HG03460 (cell line): ENCODE results near the gene ZBTB11.
"Not testable (repeated sequence)": the region's sequence is repeated elsewhere in the genome, so short reads cannot be mapped to it uniquely, and the experiment has no call there.

ENCODE experiments used
- ATAC-seq: cut with Tn5 transposase; IDR thresholded peaks from one replicate; pipeline ENCODE4 v1.9.1; 2021; ENCODE audit not compliant: unreplicated experiment

Gene ZBTB11

DNA sequence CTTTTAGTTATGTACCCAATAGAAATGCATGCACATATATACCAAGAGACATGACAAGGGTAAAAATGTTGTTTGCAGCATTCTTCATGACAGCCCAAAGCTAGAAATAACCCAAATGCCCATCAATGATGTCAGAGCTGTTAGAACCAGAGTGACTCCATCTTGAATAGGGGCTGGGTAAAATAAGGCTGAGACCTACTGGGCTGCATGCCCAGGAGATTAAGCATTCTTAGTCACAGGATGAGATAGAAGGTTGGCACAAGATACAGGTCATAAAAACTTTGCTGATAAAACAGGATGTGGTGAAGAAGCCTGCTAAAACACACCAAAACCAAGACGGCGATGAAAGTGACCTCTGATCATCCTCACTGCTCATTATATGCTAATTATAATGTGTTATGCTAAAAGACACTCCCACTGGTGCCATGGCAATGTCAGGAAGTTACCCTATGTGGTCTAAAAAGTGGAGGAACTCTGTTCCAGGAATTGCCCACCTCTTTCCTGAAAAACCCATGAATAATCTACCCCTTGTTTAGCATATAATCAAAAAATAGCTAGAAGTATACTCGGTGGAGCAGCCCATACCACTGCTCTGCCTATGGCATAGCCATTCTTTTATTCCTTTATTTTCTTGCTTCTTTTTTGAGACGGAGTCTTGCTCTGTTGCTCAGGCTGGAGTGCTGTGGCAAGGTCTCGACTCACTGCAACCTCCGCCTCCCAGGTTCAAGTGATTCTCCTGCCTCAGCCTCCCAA lies 32.9 kb downstream of the ZBTB11 start:
- no peak for ATAC-seq

DNA sequence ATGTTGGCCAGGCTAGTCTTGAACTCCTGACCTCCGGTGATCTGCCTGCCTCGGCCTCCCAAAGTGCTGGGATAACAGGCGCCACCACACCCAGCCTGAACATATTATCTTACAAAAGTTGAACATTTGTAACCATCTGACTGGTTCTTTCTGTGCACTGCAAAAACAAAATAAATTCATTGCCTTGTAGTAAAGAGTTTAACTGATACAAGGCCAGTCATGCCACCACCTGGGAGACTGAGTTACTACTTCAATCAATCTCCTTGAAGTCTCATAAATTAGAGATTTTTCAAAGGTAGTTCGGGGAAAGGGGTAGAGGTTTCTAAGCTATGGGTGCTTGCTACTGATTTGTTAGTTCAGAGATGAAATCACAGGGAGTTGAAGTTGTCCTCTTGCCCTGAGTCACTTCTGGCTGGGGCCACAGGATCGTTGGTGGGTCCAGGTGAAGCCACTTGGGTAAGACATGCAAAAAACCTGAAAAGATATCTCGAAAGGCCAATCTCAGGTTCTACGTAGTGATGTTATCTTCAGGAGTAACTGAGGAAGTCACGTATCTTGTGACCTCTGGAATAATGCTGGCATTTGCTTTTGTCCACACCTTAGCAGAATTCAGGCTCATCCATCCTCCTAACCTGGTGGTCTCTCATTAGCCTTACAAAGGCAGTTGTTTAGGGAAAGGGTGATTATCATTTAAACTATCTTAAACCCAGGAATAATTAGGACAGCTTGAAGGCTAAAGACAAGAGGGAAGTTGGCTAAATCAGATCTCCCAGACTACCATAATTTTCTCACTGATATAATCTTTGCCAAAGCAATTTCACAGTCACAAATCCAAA lies 33.7 kb downstream of the ZBTB11 start:
- no peak for ATAC-seq

DNA sequence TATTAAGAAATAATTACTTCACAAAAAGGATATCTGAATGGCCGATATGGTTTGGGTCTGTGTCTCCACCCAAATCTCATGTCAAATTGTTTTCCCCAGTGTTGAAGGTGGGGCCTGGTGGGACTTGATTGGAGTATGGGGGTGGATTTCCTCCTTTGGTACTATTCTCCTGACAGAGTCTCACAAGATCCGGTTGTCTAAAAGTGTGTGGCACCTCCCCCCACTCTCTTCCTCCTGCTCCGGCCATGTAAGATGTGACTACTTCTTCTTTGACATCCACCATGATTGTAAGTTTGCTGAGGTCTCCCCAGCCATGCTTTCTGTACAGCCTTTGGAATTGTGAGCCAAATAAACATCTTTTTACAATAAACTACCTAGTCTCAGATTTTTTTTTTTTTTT lies 34.5 kb downstream of the ZBTB11 start:
- no peak for ATAC-seq

DNA sequence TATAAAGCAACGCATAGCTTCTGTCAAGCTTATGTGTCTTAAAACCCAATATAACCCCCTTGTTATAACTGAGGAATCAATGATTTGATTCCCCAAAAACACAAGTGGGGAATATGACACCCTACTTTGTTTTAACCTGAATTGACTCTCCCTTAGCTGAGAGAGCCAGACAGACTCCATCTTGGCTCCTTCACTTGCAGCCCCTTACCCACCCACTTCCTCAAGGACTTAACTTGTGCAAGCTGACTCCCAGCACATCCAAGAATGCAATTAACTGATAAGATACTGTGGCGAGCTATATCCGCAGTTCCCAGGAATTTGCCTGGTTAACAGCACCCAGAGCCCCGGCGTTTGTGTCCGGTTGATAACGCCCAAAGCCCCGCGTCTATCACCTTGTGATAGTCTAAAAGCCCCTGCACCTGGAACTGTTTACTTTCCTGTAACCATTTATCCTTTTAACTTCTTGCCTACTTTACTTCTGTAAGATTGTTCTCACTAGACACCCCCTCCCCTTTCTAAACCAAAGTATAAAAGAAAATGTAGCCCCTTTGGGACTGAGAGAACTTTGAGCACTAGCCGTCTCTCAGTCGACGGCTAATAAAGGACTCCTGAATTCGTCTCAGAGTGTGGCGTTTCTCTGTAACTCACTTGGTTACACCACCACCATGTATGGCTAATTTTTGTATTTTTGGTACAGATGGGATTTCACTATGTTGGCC lies 35.4 kb downstream of the ZBTB11 start:
- not testable (repeated sequence) for ATAC-seq

DNA sequence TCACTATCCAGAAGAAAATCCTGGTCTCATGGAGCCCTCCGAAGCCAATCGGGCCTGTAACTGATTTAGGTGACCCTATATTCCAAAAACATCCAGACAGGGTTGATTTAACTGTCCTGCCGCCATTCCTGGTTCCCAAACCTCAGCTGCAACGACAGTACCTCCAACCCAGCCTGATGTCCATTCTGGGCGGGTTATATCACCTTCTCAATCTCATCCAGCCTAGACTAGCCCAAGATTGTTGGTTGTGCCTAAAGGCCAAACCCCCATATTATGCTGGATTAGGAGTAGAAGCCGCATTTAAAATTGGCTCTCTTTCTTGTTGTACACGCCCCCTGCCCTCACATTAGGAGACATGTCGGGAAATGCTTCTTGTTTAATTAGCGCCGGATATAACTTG lies 36.7 kb downstream of the ZBTB11 start:
- no peak for ATAC-seq

DNA sequence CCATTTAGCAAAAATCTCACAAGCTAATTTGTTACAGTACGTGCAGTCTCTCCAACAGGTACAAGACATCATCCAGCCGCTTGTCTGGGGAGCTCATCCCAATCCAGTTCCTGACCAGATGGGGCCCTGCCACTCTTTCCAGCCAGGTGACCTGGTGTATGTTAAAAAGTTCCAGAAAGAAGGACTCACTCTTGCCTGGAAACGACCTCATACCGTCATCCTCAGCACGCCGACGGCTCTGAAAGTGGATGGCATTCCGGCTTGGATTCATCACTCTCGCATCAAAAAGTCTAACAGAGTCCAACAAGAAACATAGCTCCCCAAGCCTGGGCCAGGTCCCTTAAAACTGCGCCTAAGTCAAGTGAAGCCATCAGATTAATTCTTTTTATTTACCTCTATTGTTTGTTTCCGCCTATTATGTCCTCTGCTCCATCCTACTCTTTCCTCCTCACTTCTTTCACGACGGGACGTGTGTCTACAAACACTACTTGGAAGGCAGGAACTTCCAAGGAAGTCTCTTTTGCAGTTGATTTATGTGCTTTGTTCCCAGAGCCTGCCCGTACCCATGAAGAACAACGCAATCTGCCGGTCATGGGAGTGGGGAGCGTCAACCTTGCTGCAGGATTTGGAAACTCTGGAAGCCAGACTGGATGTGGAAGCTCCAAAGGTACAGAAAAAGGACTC lies 37.5 kb downstream of the ZBTB11 start:
- ATAC-seq: no peak

DNA sequence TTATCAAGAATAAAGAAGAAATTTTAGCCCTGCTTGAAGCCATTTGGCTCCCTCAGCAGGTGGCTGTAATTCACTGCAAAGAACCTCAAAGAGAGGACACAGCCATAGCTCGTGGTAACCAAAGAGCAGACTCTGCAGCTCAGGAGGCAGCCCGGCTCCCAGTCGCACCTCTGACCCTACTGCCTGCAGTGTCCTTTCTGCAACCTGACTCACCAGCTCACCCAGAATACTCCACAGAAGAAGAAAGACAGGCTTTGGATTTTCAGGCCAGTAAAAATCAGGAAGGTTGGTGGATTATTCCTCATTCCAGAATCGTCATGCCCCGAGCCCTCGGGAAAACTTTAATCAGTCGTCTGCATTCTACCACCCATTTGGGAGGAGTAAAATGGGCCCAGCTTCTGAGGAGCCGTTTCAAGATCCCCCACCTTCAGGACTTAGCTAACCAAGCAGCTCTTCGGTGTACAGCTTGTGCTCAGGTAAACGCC lies 38.6 kb downstream of the ZBTB11 start:
- no peak for ATAC-seq

DNA sequence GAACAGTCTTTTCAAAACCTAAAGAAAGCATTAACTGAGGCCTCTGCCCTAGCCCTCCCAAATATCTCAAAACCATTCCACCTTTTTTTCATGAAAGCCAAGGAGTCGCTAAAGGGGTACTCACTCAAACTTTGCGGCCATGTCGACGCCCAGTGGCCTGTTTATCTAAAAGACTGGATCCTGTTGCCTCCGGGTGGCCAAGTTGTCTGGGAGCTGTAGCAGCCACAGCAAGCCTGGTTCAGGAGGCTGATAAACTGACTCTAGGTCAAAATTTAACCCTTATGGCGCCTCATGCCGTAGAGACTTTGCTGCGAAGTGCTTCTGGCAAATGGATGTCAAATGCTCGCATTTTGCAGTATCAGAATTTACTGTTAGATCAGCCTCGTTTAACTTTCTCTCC lies 39.5 kb downstream of the ZBTB11 start:
- no peak for ATAC-seq

DNA sequence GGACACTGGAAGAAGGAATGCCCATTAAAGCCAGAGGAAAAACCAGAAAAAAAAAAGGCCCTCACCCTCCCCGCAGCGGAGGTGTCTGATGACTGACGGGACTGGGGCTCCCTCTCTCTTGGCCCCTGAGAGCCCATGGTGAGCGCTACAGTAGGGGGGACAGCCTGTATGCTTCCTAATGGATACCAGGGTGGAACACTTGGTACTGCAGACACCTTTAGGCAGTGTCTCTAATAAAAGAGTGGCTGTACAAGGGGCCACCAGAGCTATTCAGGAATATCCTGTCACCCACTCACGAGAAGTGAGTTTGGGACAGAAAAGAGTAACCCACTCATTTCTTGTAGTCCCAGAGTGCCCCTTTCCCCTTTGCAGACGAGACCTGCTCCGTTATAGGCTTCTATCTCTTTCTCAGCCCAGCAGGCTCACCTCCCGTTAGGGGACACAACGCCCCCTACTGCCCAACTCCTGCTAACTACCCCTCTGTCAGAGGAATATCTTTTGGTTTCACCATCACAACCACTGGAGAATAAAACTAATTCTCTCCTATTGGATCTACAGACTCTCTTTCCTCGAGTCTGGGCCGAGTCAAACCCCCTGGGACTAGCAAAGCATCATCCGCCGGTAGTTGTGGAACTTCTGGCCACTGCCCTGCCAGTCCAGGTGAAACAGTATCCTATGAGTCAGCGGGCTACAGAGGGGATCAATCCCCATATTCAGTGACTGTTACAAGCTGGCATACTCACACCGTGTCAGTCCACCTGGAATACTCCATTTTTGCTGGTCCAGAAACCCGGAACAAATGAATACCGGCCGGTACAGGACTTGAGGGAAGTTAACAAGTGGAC lies 40.8 kb downstream of the ZBTB11 start:
- peak; percentile 93 for ATAC-seq

DNA sequence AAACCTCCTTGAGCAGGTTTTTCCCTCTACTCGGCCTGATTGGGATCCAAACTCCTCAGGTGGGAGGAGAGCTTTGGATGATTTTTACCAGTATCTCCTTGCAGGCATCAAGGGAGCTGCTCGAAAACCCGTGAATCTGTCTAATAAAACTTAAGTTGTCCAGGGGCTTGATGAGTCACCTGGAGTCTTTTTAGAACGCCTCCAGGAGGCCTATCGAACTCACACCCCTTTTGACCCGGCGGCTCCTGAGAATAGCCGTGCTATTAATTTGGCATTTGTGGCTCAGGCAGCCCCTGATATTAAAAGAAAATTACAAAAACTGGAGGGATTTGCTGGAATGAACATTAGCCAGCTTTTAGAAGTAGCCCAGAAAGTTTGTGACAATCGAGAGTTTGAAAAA lies 41.6 kb downstream of the ZBTB11 start:
- ATAC-seq: no peak

DNA sequence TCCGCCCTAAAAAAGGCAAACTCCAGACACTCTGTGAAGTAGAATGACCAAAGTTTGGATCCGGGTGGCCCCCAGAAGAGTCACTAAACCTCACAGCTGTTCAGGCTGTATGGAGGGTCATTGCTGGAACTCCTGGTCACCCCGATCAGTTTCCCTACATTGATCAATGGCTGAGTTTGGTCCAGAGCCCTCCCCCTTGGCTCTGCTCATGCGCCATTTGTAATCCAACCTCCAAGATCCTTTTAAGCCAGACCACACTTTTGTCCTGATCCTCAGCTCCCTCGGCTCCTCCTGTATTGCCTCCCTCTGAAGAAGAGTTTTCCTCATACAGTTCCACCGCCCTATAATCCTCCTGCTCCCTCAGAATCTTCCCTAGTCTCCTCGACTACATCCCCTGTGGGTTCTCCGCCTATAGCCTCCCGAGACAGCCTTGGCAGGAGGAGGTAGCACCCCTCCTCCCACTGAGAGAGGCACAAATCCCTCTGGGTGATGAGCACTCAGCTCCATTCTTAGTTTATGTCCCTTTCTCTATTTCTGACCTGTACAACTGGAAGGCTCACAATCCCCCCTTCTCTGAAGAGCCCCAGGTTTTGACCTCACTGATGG lies 42.2 kb downstream of the ZBTB11 start:
- no peak for ATAC-seq

DNA sequence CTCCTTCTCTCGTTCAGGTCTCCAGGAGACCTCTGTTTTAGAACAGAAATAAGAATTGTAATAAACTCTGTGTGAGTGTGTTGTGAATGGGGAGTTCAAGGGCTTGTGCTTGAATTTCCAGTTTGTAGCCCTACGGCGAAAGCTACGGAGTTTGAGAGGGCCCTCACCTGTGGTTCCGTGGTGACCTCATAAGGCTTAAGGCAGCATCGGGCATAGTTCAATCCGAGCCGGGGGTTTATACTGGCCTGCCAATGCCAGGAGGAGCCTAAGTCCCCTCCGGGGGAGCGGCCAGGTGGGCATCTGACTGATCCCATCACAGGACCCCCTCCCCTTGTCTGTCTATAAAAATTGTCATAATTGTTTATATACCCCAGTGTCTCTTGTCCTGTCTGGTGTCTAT lies 43.7 kb downstream of the ZBTB11 start:
- ATAC-seq: no peak

DNA sequence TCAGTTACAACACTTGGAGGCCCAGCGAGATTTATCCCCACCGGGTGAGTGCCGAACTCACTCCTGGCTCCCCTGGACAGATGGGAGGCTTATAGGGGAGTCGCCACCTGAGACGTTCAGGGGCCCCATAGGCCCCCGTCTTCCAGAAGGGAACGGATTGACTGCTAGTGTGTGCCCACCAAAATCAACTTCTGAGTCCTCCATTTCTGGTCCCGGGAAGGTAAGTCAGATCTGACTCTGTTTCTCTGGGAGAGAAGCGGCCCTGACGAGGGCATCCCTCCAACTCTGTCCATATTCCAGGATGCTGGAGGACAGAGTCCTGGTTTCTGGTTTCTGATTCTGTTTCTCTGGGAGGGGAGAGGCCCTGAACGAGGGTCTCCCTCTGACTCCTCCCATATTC lies 44.3 kb downstream of the ZBTB11 start:
- ATAC-seq: no peak

DNA sequence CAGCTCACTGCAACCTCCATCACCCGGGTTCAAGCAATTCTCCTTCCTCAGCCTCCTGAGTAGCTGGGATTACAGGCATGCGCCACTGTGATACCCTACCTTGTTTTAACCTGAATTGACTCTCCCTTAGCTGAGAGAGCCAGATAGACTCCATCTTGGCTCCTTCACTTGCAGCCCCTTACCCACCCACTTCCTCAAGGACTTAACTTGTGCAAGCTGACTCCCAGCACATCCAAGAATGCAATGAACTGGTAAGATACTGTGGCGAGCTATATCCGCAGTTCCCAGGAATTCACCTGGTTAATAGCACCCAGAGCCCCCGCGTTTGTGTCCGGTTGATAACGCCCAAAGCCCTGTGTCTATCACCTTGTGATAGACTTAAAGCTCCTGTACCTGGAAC lies 45.0 kb downstream of the ZBTB11 start:
- ATAC-seq: not testable (repeated sequence)

DNA sequence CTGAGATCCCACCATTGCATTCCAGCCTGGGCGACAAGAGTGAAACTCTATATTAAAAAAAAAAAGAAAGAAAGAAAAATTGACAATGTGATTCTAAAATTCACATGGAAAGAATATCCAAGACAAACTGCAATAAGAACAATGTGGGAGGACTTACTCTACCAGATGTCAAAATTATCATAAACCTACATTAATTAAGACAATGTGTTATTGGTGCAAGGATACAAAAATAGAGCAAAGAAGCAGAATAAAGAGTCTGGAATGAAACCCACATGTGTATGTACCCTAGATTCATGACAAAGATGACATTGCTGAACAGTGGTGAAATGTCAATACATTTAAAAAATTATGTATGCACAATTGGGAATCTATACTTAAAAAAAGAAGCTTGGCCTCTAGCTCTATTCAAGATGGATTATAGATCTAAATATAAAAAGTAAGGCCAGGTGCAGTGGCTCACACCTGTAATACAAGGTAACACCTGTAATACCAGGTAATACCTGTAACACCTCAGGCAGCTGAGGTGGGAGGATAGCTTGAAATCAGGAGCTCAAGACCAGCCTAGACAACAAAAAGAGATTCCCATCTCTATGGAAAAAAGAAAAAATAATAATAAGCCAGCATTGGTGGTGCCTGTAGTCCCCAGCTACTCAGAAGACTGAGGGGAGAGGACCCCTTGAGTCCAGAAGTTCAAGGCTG lies 45.7 kb downstream of the ZBTB11 start:
- no peak for ATAC-seq

DNA sequence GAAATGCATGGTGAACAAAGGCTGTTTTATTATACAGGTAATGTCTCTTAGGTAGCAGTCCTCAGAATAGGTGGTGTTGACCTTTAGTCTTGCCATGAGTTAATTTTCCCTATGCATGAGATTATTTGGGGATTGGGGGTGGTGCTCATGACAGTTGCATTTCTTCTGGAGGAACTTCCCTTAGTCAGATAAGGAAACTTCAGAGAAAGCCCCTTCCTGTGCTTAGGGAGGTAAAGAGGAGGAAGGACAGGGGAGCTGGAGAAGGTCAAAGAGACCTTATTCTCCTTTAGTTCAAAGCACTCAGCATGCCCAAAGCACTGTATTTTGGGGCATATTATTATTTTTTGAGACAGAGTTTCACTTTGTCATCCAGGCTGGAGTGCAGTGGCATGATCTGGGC lies 47.7 kb downstream of the ZBTB11 start:
- no peak for ATAC-seq

DNA sequence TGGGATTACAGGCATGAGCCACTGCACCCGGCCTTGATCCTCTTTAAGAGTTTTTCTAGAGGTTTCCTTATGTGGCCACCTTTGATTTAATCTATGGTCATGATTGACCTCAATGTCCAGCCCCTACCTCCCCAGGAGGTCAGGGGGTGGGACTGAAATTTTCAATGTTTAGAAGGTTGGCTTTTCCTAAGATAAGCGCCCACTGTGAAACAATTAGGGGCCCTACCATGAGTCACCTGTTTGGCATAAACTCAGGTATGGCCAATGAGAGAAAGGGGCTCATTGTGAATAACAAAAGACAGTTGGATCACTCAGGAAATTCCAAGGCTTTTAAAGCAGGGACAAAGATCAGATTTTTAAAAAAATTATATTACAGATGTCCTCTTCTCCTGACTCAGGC lies 51.1 kb downstream of the ZBTB11 start:
- no peak for ATAC-seq

DNA sequence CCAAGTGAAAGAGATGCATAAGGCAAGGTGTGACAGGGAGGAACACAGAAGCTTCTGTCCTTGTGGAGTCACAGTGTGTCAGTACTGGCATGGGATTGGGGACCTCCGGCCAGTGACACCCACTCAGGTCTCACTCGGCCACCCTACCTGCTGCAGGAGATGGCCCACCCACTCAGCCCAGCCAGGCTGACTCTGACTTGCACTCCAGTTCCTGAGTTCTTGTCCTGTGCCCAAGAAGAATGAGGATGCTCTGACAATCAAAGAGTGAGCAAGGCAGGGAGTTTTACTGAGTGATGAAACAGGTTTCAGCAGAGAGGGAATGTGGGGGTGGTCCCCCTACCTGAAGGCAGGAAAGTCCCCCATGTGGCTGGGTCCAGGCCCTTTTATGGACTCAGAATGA lies 52.1 kb downstream of the ZBTB11 start:
- ATAC-seq: no peak

DNA sequence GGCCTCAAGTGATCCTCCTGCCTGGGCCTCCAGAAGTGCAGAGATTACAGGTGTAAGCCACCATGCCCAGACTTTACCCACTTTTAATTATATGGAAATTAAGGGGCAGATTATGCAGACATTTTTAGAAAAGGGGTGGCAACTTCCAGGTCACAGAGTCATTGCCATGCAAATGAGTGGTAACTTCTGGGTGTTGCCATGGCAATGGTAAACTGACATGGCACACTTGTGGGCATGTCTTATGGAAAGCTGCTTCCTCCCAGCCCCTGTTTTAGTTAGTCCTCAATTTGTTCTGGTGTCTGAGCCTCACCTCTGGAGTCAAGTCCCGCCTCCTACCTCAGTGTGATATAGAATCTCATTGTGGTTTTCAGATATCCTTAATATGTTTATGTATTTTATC lies 53.3 kb downstream of the ZBTB11 start:
- ATAC-seq: no peak
